PC-9 (cell line): ENCODE data around the gene NGEF.

ENCODE experiments used
- CTCF ChIP-seq: fragments of 200-600 bp; sonication (generic); conservative IDR thresholded peaks from 2 replicates; pipeline ENCODE4 v1.6.1; 2017; ENCODE audit warnings: mixed run types, antibody characterized with exemption, mild to moderate bottlenecking, moderate library complexity
- EZH2 ChIP-seq: fragments of 200-600 bp; sonication (generic); IDR thresholded peaks from 2 replicates; pipeline ENCODE4 v1.8.0; 2017; ENCODE audit warnings: antibody characterized with exemption, low read depth

- peak; percentile 28 for TF ChIP-seq CTCF
- TF ChIP-seq EZH2: no peak
Measured at GRCh38 chr2:232843834-232844233, 169.2 kb downstream of the NGEF start.
